ENCODE results near the gene SLC41A3.

The SLC41A3 gene

DNA sequence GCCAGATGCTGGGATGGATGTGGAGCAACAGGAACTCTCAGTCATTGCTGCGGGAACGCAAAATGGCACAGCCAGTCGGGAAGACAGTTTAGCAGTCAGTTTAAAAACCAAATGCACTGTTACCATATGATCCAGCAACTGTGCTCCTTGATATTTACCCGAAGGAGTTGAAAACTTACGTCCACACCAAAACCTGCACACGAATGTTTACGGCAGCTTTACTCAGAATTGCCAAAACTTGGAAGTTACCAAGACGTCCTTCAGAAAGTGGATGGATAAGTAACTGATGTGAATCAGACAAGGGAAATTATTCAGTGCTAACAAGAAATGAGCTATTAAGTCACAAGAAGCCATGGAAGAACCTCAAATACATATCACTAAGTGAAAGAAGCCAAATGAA, 36.1 kb upstream of the SLC41A3 start:
- no peak for DNase-seq (ENCODE audit: low read depth)

GRCh38 chr3:126119008-126119675, 35.2 kb upstream of the SLC41A3 start:
- no peak for DNase-seq (ENCODE audit: low read depth)

GRCh38 chr3:126118591-126118990, 34.7 kb upstream of the SLC41A3 start:
- DNase-seq (ENCODE audit: low read depth) = no peak

- no peak for DNase-seq (ENCODE audit: low read depth)
These were observed 33.9 kb upstream of the SLC41A3 start for GRCh38 chr3:126117786-126118185.

GRCh38 chr3:126117212-126117611, 33.3 kb upstream of the SLC41A3 start:
- DNase-seq (ENCODE audit: low read depth) = no peak

GRCh38 chr3:126116526-126116925, 32.6 kb upstream of the SLC41A3 start:
- DNase-seq (ENCODE audit: low read depth) = no peak

DNA sequence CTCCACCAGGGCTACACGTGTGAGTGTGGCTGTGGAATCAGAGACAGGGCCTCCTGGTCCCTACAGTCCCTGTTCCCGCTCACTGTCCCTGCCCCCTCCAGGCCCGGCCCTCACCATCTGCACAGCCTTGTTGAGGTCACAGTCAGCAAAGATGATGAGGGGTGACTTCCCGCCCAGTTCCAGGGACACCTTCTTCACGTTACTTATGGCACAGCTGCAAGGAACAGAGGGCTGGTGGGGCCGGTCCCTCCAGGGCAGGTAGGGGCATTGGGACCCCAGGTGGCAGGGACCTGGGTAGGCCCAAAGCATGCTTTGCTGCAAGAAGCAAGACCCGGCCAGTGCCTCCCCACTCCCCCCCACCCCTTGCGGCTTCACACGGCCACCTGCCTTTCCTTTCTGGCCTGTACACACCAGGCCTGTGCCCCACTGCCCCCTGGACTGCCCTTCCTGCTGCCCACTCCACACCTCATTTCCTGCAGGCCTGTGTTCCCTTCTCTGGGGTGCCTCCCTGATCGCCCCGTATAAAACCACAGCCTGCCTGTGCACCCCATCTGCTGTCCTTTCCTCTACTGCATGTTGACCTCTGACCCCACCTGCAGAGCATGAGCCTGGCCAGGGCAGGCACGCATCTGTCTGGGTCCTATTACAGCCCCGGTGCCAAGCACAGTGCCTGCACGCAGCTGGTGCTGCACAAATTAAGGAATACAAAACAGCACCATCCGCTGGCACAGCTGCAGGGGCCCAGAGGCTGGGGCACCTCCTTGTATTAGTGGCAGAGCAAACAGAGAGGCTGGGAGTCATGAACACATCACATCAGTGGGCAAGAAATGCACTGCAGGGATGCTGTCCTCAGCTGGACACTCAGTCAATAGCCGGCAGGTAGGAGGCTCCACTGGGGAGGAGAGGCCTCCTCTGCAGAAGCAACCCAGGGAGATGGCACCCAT, 30.8 kb upstream of the SLC41A3 start:
- DNase-seq (ENCODE audit: low read depth) = no peak

DNA sequence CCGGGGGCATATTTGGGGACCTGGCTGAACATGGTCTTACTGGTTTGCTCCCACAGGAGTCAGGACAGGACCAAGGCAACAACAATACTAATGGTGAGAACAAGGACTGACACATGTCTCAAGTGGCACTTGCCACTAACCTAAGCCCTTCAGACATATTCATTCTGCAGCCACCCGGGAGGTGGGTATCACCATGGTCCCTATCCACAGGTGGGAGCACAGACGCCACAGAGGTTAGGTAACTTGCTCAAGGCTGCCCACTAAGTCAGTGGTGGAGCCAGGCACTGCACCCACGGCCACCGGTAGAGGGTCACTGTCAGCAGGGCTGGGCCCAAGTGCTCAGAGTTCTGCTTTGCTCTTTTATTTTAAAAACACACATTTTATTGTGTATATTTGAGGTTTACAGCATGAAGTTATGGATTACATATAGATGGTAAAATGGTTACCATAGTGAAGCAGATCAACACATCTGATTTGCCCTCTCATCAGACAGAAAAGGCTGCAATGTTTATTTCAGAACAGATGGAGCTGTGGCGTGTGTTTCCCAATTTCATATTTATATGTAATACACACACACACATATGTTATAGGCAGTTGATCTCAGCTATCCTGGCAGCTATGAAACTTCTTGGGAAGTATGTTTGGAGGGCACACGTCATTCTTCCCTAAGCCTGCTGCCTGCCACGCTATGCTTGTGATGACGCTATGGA, 30.0 kb upstream of the SLC41A3 start:
- DNase-seq (ENCODE audit: low read depth) = no peak

DNA sequence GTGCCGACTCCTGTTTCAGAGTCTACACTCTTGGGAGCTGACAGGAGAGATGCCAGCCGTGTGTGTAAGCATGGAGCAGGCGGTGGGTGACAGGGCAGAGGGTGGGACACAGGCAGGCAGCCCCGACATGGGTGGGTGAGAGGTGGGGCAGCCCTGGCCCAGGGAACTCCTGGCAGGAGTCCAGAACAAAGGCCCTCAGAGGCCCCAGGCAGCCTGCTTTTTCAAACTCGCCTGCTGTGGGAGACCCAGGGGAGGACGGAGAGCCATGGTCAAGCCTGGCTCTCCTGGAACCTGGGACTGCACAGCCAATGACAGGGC, 29.3 kb upstream of the SLC41A3 start:
- DNase-seq (ENCODE audit: low read depth) = no peak

DNA sequence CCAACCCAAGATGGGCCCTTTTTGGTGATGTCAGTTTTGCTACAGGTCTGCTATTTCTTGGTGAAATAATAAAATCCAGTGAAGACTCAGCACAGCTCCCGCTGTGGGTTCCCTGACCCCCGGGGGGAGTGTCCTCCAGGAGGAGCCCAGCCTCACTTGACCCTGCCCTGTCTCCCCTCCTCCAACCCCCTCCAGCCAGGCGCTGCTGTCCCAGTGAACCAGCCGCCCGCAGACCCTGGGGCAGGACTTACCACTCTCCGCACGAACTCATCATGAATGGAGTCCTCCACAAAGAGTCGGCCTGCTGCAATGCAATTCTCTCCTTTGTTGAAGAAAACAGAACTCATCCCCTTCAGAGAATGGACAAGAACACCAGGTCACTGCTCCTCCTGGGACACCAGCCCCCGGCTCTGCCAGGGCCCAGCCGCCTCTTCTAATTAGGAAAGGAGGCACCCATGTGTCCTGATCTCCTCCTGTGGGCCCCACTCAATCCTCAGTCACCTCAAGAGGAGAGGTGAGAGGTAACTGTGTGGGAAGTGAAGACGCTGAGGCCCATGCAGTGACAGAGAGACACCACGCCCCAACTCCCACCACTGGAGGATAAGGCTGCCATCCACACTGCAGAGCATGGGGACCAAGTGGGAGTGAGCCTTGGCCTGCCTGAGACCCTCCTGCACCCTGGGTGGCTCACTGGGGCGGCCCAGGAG, 28.8 kb upstream of the SLC41A3 start:
- no peak for DNase-seq (ENCODE audit: low read depth)

DNA sequence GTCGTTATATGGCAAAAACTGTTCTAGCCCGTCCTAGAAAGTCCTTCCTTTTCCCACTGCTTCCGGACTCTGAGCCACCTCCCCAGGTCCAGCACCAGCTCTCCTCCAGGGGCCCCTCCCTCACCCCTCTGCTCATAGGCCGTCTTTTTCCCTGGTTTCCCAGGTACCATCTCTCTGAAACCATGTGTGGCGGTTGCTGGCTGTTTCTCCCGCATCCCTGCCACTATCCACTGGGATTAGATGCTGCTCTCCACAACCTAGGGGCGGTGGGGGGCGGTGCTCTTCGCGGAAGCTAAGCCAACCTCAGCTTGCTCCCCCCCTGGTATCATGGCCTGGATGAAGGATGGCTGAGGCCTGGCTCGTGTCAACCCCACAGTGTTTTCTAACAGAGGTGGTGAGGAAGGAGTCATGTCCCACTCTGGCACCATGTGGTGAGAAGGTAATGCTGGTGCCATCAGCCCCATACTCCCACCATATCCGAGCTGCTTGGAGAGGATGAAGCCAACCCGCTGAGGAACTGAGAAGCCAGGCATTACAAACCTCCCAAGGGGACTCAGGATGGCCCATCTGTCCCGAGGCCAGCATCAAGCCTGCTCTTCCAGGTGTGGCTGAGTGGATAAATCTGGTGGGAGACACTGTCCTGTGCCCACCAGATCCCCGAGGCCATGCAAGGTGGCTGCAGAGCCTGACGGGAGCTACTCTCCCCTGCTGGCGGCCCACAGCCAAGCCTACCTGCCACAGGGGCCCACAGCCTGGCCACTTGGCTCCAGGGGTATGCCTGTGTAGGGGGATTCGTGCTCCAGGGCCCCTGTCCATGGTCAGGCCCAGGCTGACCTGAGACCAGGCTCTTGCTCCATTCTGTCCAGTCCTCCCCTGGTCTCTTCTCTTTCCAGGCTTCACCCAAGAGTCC, 27.9 kb upstream of the SLC41A3 start:
- no peak for DNase-seq (ENCODE audit: low read depth)

- no peak for DNase-seq (ENCODE audit: low read depth)
These were observed 27.2 kb upstream of the SLC41A3 start for GRCh38 chr3:126111126-126111551.

- DNase-seq (ENCODE audit: low read depth) = no peak
These were observed 26.7 kb upstream of the SLC41A3 start for GRCh38 chr3:126110431-126111125.

- DNase-seq (ENCODE audit: low read depth) = no peak
These were observed 25.9 kb upstream of the SLC41A3 start for GRCh38 chr3:126109880-126110235.

DNA sequence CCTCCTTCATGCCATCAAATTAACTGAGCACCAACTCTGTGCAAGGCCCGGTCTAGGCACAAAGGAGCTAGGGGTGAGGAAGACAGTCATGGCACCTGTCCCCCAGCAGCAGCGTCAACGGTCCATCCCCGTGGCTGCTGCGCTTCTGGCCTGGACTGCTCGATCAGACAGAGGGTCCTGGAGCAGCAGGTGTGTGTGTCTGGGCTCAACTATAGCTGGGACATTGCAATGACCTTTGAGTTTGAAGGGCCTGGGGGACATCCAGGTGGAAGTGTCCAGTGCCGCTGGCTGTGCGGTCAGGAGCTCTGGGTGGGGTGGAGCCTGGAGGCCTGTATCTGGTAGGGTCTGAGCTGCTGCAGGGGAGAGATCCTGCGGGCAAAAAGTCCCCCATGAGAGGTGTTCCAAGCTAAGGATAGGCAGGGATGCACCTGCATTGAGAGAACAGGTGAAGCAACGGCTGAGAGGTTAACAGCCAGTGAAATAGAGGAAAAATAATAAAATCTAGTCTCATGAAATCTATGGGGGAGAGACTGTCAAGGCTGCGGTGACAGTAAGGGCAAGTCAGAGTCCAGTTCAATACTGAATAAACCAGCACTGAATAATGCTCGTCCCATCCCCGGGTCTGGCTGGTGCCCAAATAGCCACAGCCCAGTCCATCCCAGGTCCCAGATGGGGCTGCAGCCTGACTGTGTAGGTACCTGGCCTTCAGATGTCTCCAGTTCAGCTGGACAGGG, 25.4 kb upstream of the SLC41A3 start:
- no peak for DNase-seq (ENCODE audit: low read depth)

GRCh38 chr3:126108676-126109050, 24.7 kb upstream of the SLC41A3 start:
- DNase-seq (ENCODE audit: low read depth) = no peak

DNA sequence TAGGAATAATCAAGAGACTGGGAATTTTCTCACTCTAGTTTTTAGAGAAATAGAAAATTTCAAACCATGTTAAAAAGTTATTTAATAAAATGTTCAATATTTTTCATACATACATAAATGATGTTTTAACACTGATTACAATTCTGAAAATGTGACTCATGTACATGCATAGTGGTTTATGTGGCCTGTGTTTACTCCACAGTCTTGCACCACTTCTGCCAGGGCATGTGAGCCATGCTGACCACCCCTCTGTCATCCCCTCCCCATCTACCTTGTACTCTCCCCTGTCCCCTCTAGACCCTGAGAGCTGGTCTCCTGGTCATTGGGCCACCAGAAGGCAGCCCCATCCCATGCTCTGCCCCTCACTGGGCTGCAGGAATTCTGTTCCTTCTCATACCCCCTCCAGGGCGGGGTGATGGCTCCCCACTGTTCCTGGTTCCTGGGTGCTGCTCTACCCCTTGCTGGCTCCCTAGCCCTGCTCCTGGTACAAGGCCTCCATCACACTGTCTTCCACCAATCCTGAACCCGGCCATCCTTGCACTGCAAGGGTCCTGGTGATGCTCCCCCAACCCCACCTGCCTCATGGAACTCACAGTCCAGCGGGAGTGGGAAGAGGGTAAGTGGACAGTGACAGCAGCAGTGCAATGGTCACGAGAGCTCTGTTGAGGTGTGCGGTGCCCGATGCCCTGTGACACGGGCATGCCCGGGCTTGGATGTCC, 24.2 kb upstream of the SLC41A3 start:
- no peak for DNase-seq (ENCODE audit: low read depth)

- no peak for DNase-seq (ENCODE audit: low read depth)
These were observed 23.4 kb upstream of the SLC41A3 start for GRCh38 chr3:126107203-126107939.

All from HS-5 (cell line).